ENCODE measurements around the gene MVB12B.

The MVB12B gene

DNA sequence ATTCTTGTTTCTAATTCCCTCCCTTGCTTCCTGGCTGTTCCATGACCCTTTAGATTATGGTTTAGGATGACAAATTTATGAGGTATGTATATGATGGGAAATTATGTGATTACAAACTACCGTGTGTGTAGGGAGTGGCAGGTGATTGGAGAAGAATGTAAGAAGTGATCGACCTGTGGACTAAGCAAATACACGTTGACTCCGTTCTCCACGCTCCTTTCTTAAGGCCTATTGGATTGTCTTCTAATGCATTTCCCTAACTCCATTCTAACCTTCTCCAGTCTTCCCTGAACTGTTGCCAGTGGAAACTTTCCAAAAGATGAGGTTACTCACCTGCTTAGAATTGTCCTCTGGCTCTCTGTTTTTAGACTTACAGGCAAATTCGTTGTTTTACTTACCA lies 36.6 kb downstream of the MVB12B start:
- DNase-seq (ENCODE audit: low read depth in 2 of 2): no peak

DNA sequence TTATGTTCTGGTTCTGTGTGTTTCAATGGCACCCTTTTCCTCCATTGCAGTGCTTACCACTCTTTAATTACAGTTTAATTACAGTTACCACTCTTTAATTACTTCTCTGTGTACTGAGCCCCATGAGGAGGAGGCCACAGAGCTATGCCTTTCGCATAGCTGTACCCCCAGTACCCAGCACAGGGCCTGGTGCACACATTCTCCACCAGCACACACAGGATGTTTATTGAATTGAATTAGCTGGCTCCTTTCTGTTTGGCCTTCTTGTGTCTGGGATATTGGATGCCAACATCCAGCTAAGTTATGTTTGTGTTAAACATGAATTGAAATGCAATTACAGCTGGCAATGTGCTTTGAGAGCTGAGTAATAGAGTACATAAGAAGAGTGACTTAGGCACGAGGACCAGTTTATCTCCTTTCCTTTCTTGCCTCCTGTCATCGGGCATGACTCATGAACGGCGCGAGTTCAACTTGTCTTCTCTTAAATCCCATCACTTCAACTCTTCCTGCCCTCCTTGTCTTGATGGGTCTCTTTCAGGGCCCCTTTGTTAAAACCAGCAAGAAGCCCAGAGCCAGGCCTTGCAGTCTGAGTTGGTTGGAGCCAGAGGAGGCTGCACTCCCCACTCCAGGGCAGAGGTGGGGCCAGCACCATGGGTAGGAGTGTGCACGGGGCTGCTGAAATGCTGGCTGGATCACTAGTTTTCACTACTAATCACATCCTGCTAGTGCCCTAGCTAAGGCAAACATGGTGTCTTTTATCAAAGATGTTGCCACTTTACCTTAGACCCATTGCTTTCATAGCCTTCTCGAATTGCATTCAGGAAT lies 37.4 kb downstream of the MVB12B start:
- no peak for DNase-seq (ENCODE audit: low read depth in 2 of 2)

DNA sequence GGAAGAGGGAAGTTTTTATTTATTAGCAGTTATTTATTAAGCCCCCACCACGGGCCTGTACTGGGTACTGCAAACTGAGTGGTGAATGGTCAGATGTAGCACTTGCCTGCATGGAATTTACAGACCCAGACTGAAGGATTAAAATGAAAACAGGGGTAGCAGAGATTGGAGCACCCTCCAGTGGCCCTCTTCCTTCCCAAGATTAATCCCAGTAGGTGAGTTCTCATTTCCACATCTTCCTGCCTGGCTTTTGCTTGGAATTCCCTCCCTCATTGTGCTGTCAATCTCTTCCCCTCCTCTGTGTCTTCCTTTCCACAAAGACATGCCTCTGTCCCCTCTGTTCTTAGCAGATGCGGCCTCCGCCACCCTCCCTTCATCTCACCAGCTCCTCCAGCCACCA lies 39.2 kb downstream of the MVB12B start:
- DNase-seq (ENCODE audit: low read depth in 2 of 2): no peak

DNA sequence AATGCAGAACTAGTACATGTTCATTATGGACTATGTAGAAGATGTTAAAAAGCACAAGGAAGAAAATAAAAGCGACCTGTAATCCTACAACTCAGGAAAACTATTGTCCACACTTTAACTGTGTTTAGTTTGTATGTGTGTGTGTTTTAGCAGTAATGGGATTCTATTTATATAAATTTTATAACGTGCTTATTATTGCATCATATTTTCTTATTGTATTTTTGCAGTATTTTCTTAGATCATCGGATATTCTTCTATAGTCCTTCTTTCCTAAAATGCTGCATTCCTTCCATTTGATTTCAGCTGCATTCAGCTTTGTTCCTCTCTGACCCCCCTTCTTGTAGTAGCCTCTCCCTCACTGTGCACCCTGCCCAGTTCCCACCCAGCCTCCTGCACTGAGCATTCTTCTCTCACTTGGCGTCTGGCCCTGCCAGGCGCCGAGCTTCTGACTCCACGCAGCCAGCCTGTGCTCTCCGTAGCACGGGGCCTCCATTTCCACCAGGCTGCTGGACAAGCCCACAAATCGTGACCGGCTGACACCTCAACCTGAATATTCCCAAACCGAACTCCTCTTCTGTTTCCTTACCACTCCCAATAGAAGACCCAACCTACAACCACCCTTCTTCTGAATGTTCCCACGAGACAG lies 39.9 kb downstream of the MVB12B start:
- no peak for DNase-seq (ENCODE audit: low read depth in 2 of 2)

DNA sequence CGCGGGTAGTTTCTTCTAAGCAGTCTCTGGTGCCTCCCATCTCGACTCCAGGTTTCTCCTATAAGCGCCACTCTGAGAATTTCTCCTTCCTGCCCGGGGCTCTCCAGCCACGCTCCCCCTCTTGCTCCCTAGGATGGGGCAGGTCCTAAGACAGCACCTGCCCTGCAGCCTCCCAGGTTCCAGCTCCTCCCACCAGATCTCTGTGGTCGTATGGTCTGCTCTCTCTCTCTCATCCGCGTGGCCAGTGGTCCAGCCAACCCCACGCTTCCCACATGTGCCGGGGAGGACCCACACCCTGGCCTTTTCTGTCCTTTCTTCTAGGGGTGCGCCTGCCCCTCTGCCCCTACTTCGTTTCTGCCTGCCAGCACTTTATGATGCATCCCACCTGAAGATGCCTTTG lies 40.5 kb downstream of the MVB12B start:
- no peak for DNase-seq (ENCODE audit: low read depth in 2 of 2)

DNA sequence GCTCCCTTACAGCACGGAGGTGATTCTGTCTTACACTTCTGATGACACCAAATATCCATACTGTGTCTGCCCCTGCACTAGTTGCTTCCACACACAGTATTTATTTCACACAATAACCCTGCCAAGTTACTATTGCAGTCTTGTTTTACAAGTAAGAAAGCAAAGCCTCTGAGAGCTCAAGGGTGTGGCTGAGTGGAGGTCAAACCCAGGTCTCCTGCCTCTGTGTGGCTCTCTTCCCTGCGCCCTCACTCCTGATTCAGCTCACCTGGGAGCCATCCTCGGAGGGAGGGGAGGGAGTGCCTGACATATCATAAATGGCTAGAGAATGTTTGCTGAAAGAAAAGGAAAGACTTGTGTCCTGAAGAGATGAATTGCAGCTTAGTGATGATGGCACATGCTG lies 41.0 kb downstream of the MVB12B start:
- DNase-seq (ENCODE audit: low read depth in 2 of 2): no peak

DNA sequence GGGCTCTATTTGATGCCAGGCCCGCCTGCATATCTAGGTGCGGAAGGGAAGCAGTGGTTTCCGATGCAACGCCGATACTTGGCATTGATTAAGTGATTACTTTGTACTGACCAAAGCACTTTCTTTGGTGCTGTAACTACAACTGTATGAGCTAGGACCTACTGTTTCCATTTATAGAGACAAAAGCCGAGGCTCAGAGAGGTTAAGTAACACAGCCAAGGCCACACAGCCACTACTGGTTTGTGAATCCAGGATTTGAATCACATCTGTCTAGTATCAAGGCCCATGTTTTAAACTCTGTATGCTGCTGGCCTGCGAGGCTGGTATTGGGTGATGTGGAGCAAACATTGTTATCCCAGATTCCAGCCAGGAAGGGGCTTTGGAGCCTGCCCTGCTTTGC lies 41.4 kb downstream of the MVB12B start:
- DNase-seq (ENCODE audit: low read depth in 2 of 2): no peak

DNA sequence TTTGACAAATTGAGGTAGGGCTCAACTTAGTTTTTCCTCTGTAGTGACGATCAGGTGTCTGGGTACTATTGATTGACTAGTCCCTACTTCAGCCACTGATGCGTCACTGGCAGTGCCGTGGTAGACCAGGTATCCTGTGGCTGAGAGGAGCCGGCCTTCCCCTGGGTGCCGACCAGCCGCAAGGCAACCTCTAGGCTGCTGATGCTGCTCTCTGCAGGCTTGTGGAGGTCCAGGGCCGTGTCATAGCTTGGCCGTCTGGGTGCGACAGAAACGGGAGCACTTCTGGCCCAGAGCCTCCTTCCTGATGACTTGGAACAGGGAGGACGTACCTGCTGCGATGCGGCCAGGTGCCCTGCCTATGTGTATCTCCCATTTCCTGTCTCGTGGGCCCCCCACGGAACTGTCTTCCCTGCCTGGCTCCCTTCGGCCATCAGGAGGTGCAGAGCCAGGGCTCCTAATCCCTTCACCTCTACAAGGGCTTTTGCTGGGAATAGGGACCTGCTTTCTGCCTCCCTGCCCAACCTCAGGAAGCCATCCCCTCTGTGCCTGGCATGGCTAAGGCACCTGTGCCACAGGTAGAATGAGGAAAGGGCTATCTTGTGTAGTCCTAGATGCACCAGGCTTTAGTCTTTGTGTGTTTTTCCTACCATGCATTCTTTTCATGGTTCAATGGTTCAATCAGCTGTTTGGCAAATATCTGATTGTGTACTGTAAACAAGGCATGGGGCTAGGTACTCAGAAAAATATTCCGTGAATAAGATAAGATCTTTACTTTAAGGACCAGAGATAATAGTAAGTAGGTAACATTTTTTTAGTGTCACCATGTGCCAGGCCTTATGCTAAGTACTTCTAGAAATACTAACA lies 44.6 kb downstream of the MVB12B start:
- DNase-seq (ENCODE audit: low read depth in 2 of 2): no peak

DNA sequence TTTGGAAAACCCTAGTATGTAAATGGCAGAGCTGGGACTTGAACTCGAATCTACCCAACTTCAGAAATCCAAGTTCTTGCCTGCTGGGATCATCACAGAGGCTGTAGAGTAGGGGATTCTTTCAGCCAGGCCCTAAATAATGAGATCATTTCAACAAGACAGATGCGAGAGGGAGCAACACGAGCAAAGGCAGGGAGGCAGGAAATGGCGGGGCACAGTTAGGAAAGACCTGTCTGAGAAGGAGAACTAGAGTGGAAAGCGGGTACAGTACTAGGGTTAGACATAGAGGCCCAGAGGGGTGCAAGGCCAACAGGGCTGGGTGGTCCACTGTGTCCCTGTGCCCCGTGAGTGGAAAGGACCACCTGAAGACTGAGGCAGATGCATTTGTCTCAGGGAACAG lies 46.1 kb downstream of the MVB12B start:
- DNase-seq (ENCODE audit: low read depth in 2 of 2): no peak

DNA sequence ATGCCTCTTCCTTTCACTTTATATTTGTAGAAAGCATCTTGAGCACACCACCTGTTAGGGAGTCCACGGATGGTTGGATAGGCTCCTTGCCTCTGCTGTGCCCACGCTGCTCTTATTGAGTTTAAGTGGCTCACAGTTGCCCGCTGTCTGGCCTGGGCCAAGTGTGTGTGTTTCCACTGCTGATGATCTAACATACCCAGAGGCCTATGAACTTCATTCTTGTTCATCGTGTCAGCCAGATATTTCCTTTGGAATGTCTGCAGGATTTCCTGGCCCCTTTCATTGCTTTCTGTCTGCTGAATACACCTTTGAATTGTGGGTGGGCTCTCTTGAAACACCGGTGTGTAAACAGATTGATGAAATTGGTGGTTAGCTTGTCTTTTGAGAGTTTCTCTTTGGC lies 46.6 kb downstream of the MVB12B start:
- DNase-seq (ENCODE audit: low read depth in 2 of 2): no peak

DNA sequence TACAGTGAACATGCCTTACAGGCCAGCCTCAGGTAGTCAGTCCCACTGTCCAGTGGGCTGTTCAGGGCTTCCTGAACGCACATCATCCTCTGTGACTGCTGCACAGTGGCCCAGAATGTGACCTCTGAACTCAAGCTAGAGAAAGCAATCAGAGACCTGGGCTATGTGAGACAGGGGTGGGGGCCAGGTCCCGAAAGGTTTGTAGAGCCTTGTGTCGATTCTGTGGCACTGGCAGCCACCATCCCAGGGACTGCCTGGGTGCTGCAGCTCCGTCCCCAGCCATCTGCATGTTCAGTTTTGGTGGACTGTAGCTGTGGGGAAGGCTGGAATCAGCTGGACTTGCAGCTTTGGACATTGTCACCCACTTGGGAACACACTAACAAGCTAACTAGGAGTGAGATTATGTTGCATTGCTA lies 47.7 kb downstream of the MVB12B start:
- no peak for DNase-seq (ENCODE audit: low read depth in 2 of 2)

DNA sequence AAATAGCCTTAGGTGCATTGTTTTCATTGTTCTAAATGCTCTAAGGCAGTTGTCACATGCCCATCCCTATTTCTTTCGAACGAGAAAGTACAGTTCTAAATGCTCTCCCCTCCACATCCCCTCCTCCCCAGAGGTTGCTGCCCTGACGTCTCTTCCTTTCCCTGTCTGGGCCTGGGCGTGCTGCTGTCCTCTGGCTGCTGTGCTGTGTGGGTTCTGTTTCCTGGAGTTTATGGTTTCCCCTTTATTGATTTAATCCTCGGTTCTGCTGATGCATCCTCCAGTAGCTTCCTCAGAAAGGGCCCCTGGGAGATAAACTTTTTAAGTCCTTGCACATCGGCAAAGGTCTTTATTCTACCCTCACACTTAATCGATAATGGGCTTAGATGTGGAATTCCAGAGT lies 48.8 kb downstream of the MVB12B start:
- no peak for DNase-seq (ENCODE audit: low read depth in 2 of 2)

DNA sequence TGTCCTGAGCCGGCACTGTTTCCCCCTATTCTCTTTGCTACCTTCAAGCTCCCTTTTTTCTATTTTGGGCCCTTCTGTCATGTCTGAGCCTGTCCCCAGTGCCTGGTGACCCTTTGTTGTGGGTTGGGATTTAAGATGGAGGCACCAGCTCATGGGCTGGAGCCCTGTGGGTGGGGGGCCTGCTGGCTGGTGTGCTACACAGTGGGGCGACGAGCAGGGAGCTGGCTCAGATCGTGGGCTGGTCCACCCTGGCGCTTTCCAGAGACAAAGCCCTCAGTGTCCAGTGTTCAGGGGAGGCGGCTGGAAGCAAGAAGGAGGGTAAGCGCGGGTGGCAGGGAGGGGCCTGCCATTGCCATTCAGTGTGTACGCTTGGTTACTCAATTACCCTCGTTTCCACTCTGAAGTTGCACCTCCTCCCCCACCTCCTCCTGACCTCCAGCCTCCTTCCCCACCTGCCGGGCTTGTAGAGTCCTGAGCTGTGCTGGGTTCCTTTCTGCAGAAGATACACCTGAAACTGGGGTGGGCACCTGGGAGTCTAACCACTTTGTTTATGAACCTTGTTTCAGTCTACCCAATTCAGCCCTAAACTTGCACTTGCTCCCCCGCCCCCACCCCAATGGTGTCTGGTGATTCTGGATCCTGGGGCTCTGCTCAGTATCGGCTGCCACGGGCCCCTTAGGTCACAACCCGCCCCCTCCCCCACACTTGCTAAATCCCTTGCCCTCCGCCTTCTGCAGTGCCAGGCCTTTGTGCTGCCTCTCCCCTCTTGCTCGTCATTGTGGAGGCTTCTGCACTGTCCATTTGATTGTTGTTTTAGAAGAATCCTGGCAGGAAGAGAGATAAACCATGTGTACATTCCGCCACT lies 49.9 kb downstream of the MVB12B start:
- DNase-seq (ENCODE audit: low read depth in 2 of 2): no peak

DNA sequence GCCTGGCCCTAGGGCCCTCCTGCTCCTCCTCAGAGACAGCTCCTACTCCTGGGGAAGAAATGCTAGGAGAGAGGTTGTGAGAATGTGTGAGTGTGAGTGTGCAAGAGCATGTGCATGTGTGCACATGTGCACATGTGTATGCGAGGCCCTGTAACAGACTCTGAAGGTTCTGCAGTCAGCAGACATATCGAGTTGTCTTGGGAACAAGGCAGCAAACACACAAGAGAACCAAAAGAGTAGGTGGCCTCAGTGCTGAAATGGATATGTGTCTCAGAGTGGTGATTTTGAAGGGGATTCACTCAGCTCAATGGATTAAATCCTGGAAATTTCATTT lies 50.5 kb downstream of the MVB12B start:
- no peak for DNase-seq (ENCODE audit: low read depth in 2 of 2)

DNA sequence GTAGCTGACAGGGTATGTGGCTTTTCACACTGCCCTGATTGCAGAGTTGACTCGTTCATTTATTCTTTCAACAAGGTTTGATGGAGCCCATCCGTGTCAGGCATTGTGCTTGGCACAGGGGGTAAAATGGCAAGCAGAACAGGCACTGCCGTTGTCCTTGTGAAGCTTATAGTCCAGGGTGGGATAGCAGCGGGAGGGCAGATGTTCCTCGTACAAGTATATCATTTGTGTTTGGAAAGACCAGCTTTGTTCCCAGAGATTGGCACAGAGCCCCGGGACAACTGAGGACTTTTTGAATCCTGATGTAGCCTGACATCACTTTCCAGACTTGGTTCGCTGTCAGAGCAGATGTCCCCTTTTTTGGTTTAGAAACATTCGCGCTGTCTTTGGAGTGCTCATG lies 50.9 kb downstream of the MVB12B start:
- no peak for DNase-seq (ENCODE audit: low read depth in 2 of 2)

DNA sequence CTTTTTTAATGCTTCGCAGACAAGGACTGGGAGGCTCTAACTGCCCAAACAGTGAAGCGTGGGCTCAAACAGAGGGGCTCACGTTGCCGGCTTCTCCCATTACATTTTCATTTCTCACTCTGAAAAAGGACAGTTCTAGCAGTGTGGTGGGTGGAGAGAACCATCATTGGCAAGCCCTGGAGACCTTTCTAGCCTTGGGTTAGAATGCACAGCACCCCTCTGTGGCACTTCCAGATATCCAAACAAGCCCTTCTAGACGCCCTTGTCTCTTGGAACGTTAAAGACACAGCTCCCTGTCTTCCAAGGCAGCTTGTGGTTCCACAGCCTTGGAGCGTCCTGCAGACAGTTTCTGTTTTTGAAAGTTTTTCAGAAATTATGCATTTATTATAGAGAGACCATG lies 52.1 kb downstream of the MVB12B start:
- no peak for DNase-seq (ENCODE audit: low read depth in 2 of 2)

DNA sequence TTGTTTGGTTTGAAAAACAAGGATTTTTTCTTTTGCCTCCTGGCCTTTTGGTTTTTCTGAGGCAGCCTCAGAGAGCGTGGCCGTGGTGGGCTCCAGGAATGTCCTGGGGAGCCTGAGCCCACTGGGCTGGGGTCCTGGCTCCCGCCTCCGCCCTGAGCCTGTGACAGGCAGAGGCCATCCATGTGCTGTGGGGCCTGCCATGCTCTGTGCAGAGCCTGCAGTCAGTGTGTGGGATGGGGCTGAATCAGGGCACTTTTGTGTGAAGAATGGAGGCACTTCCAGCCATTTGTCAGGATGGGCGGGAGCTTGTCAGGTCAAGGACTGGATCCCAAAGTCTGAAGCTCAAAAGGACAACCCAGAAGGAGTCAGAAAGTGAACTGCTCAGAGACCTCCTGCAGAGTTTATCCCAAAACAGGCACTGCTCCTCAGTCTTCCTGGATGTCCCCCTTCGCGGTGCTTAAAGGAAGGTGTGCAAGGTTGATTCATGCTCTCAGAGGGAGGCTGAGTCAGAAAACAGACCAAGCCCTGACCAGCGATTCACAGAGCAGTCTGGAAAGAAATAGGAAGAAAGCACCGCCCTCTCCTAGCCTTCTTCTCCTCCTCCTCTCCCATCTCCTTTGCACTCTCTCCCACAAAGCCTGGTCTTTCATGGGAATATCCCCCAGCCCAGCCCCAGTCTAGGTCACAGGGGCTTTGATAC lies 53.2 kb downstream of the MVB12B start:
- no peak for DNase-seq (ENCODE audit: low read depth in 2 of 2)

DNA sequence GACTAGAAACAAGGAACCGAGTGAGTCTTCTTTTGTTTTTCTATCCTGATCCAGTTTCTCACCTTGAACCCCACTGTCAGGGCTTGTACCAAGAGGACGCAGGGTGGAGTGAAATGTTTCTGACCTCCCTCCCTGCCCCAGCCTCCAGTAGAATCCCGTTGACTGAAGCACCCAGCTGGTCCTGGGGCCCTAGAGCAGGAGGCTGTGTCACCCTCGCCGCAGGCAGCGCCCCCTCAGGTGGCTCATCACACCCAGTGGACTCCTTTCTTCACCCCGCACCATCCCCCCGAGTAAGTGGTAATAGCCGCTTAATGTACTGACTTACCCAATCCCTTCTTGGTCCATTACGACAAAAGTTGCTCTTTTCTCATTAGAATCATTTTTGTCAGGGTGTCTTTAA lies 53.8 kb downstream of the MVB12B start:
- DNase-seq (ENCODE audit: low read depth in 2 of 2): no peak

DNA sequence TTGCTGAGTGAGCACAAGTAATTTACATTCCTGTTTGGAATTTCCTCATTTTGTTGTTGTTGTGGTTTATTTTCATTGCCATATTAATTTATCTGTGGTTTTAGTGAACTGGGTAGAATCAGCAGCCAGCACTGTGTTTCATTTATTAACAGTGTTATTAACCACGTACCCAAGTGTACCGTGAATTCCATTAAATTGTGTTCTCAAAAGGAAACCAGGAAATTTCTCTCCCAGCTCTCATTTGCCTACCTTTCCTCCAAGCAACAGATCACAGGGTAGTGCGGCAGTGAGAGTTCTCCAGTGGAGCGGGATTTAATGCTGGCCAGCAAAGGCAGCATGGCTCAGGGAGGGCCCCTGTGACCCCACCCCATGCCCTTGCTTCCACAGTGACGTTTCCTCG lies 54.6 kb downstream of the MVB12B start:
- no peak for DNase-seq (ENCODE audit: low read depth in 2 of 2)

DNA sequence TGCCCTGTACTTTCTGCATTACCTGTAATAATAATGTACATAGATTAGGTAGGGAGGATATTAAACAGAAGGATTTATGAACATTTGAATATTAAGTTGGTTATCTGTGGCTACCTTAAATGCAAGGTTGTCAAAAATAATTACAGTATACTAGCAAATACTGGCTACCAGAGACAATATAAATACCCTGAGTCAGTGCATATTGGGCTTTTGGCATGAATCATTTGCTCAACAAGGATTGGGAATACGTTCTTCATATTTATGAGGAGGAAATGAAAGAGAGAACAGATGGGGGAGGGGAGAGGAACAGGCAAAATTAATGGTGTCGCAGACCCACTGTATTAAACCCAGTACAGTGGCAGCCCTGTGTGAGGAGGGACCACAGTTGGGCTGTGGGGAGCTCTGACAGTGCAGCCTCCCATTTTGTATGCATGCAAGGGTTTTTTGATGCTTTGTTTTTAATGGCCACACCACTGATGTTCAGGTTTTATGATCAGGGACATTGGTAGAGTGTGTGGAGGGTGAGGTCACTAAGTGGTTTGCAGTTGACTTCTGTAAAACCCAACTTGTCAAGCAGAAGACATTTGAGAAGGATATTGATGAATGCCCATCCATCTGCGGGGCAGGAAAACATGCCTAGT lies 56.9 kb downstream of the MVB12B start:
- DNase-seq (ENCODE audit: low read depth in 2 of 2): no peak

DNA sequence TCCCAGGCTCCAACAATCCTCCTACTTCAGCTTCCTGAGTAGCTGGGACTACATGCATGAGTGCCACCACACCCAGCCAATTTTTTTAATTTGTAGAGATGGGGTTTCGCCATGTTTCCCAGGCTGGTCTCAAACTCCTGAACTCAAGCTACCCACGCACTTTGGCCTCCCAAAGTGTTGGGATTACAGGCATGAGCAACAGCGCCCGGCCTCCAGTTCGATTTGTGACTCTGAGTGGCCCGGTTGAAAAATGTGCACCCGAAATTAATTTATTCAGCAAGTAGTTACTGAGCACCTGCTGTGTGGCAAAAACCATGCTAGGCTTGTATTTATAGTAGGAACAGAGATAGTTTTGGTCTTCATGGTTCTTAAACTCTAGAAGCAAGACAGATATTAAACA lies 58.3 kb downstream of the MVB12B start:
- DNase-seq (ENCODE audit: low read depth in 2 of 2): no peak

Data from stimulated activated CD8-positive, alpha-beta memory T cell treated with anti-CD3 and anti-CD28 coated beads, Interleukin-15, amount 100 ng/mL, for 48 hours (primary cell).